Upper lobe of left lung (tissue), 6 donors: ENCODE data around the gene VEGFB. TPM values are rescaled to one million over a fixed set of nuclear protein-coding genes. Genes with fewer than 3 reads are reported as not detected.

Experiments used
- ATAC-seq, 2 donors: fragments of 200-7000 bp; cut with Tn5 transposase; one replicate each; pipeline ENCODE4 v1.9.1; 2022; ENCODE audit warnings: mild to moderate bottlenecking in 2 of 2, moderate library complexity in 2 of 2; ENCODE audit not compliant: low FRiP score in 2 of 2
- DNase-seq, 2 donors: peaks; one replicate each; pipeline ENCODE4 v3.0.0-alpha.2; 2019 to 2020
- H3K27ac ChIP-seq, 4 donors: fragments of 200-600 bp; sonication (generic); one replicate each; pipeline ENCODE4 v1.5.1; 2016 to 2019
- H3K27me3 ChIP-seq, 4 donors: fragments of 200-600 bp; sonication (generic); one replicate each; pipeline ENCODE4 v1.5.1; 2017 to 2019
- H3K36me3 ChIP-seq, 4 donors: fragments of 200-600 bp; sonication (generic); one replicate each; pipeline ENCODE4 v1.5.1; 2016 to 2019
- H3K4me1 ChIP-seq, 4 donors: fragments of 200-600 bp; sonication (generic); one replicate each; pipeline ENCODE4 v1.5.1; 2018 to 2019
- H3K4me3 ChIP-seq, 4 donors: fragments of 200-600 bp; sonication (generic); one replicate each; pipeline ENCODE4 v1.5.1; 2017 to 2019; ENCODE audit warnings: mild to moderate bottlenecking in 2 of 4, moderate library complexity in 1 of 4
- H3K9me3 ChIP-seq, 4 donors: fragments of 200-600 bp; sonication (generic); one replicate each; pipeline ENCODE4 v1.5.1; 2018 to 2019
- EP300 ChIP-seq, 4 donors: sonication (generic); formaldehyde crosslinking; IDR thresholded peaks; one replicate each; pipeline ENCODE4 v1.5.1; 2017; ENCODE audit warnings: antibody characterized with exemption in 4 of 4, control low read depth in 2 of 4
- POLR2A ChIP-seq, 4 donors: fragments of 450-650 bp; IDR thresholded peaks; one replicate each; pipeline ENCODE4 v1.5.1; 2016 to 2017; ENCODE audit warnings: antibody characterized with exemption in 4 of 4, mild to moderate bottlenecking in 2 of 4
- POLR2AphosphoS5 ChIP-seq, 2 donors: sonication (generic); formaldehyde crosslinking; IDR thresholded peaks; one replicate each; pipeline ENCODE4 v1.5.1; 2017; ENCODE audit warnings: antibody characterized with exemption in 2 of 2
- WGBS, 2 donors: methylation state at CpG; one replicate each; pipeline ENCODE4 v1.1.5; 2017 to 2018; 5-methylcytosine and 5-hydroxymethylcytosine counted together
- total RNA-seq, 6 donors: library from RNA; depleted of rRNA in 4 of 6; stranded (reverse); fragments of >200 nt in 4 of 6; gene quantifications; one replicate each; pipeline versions ENCODE4 v1.1.0 to v1.2.1, GENCODE V29; 2016 to 2021
- TF ChIP-seq, protein P1 (sequence below), 6 experiments: fragments of 450-650 bp in 4 of 6; fragments of 200-600 bp in 2 of 6; sonication (generic) in 2 of 6; IDR thresholded peaks; one replicate each; pipeline ENCODE4 v1.5.1; 2016 to 2019; ENCODE audit warnings: antibody characterized with exemption in 6 of 6
- donor health status: DM: no; HTN: no; CAD: no; lungs with moderate emphysema.
- donor health status: DM: no; HTN: yes; CAD: no; lungs with severe emphysema.

The VEGFB gene
- total RNA-seq, 6 donors from 2014 or later: 25.1 to 171 (median 124) TPM

DNA sequence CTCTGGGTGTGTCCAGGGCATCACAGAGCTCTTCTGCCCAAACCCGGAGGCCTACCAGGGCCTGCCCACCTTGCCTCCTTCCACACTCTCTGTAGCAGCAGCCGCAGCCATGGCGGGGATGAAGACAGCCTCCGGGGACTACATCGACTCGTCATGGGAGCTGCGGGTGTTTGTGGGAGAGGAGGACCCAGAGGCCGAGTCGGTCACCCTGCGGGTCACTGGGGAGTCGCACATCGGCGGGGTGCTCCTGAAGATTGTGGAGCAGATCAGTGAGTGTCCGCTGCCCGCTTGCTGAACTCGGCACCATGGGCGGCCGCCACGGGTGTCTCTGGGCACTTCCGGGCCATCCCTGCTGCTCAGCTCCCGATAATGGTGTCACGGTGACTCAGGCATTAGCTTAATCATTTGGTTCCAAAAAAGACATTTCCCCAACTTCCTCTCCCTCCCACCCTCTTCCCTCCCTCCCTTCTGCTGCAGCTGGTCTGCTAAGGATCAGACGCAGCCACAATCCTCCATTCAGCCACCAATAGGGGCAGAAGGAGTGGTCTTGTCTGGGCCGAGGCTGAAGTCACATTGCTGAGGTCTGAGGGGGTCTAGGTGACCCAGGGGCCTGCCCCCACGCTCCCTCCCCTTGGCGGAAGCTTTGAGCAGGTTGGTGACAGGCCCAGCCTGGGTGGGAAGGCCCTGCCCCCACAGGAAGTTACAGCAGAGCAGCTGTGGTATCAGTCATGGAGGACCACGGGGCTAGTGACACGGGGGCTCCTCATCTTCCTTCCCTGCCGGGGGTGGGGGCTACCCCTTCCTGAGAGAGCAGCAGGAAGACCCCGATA lies 26.9 kb upstream of the VEGFB start:
- peak overlapping the region; percentile 37 to 62 (median 50) for H3K4me3 ChIP-seq
- DNase-seq: peak; percentile 80 to 87
- TF ChIP-seq POLR2AphosphoS5 (IDR thresholded peaks at IDR 0.05): peak; percentile 63 to 70
- no peak for TF ChIP-seq EP300 (IDR thresholded peaks at IDR 0.05)
- TF ChIP-seq, protein P1, sequence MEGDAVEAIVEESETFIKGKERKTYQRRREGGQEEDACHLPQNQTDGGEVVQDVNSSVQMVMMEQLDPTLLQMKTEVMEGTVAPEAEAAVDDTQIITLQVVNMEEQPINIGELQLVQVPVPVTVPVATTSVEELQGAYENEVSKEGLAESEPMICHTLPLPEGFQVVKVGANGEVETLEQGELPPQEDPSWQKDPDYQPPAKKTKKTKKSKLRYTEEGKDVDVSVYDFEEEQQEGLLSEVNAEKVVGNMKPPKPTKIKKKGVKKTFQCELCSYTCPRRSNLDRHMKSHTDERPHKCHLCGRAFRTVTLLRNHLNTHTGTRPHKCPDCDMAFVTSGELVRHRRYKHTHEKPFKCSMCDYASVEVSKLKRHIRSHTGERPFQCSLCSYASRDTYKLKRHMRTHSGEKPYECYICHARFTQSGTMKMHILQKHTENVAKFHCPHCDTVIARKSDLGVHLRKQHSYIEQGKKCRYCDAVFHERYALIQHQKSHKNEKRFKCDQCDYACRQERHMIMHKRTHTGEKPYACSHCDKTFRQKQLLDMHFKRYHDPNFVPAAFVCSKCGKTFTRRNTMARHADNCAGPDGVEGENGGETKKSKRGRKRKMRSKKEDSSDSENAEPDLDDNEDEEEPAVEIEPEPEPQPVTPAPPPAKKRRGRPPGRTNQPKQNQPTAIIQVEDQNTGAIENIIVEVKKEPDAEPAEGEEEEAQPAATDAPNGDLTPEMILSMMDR (IDR thresholded peaks at IDR 0.05): no peak
- TF ChIP-seq POLR2A (IDR thresholded peaks at IDR 0.05): peak in 2 of 4 donors; percentile 32 to 75

DNA sequence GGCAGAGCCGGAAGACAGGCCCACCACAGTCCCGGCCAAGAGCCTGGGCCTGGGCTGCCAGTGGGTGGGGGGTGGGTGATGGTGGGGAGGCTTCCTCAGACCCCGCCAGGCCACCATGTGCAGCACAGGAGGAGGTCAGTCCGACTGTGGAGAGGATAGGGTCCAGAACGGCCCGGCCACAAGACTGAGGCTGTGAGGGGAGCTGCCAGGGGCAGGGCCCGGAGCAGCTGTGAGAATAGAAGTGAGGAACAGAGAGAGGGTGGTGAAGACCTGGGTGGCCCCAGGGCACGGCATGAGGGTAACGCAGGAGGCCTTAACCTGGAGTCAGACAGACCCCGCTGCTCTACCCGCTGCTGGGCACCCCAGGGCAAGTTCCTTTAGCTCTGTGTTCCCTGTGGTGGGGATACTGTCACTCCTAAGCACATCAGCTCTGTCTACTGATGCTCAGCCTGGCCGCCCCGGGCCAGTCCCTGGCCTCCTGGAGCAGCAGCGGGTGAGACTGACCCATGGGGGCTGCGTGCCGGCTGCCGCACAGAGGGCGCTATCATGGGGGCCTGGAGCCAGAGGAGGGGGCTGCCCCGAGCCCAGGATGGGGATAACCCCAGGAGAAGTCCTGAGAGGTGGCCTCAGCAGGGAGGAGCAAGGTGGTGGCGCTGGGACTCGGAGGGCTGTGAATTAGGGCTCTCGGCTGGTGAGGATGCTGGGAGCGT lies 26.1 kb upstream of the VEGFB start:
- peaks cover 4 to 38% (median 29%) of the 10 kb centered on the region in 4 donors for H3K36me3 ChIP-seq

More for the DNA sequence above, 26.9 kb upstream of the VEGFB start:
- peak; percentile 64 to 82 for ATAC-seq
- 26 to 34% methylated on average over 18 to 21 of the region's 30 CpGs for WGBS, 2 donors
- H3K4me1 ChIP-seq: peaks cover 24 to 47% (median 36%) of the 10 kb centered on the region in 4 donors
- H3K27ac ChIP-seq: peak overlapping the region; percentile 86 to 94 (median 90)
- H3K27me3 ChIP-seq: no peaks in the 10 kb centered on the region
- peaks cover 9 to 46% (median 37%) of the 10 kb centered on the region in 4 donors for H3K36me3 ChIP-seq
- no peaks in the 10 kb centered on the region for H3K9me3 ChIP-seq

DNA sequence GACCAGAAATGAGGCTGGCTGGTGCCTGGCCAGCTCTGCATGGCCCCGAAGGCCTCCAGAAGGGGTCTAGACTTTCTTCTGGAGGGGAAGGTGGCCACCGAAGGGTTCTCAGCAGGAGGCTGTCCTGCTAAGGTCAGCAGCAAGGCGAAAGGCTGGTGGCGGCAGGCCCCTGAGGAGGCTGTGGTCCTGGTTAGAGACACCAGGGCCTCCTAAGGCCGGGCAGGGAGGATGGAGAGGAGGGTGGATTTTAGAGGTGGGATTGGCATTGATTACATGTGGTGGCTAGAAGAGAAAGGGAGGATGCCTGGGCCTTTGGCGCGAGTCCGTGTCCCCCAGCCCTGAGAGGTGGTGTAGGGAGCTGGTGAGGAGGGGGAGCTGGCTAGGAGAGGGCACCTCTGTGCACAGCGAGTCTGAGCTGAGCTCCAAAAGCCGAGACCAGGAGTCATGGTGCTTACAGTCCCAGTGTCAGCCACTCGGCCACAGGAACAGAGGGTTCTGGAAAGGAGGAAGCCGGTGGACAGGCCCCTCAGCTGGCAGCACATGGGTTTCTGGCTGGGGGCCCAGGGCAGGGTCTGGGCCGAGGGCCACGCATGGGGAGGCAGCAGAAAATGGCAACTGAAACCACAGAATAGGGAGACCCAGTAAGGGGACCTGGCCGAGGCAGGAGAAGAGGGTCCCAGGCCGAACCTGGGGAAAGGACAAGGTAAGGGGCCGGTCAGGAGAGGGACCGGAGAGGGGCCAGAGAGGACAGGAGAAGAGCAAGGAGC lies 25.4 kb upstream of the VEGFB start:
- ATAC-seq: no peak
- peak overlapping the region in 1 of 4 donors; percentile 62 for H3K4me3 ChIP-seq
- TF ChIP-seq POLR2A (IDR thresholded peaks at IDR 0.05): no peak
- TF ChIP-seq, protein P1 (IDR thresholded peaks at IDR 0.05): no peak
- 84 to 86% methylated on average over 16 to 18 of the region's 18 CpGs for WGBS, 2 donors
- H3K9me3 ChIP-seq: no peaks in the 10 kb centered on the region
- peak in 1 of 2 donors; percentile 59 for DNase-seq
- peak overlapping the region; percentile 86 to 94 (median 90) for H3K27ac ChIP-seq
- H3K4me1 ChIP-seq: peaks cover 24 to 46% (median 36%) of the 10 kb centered on the region in 4 donors
- H3K36me3 ChIP-seq: peaks cover 0 to 31% (median 22%) of the 10 kb centered on the region in 4 donors
- H3K27me3 ChIP-seq: no peaks in the 10 kb centered on the region

More for the DNA sequence above, 26.1 kb upstream of the VEGFB start:
- TF ChIP-seq POLR2AphosphoS5 (IDR thresholded peaks at IDR 0.05) (no peak), POLR2A (IDR thresholded peaks at IDR 0.05) (no peak), EP300 (IDR thresholded peaks at IDR 0.05) (no peak)
- TF ChIP-seq, protein P1 (IDR thresholded peaks at IDR 0.05): no peak
- peak overlapping the region; percentile 86 to 94 (median 90) for H3K27ac ChIP-seq
- peak in 1 of 2 donors; percentile 82 for DNase-seq
- H3K9me3 ChIP-seq: no peaks in the 10 kb centered on the region
- no peak for ATAC-seq
- H3K27me3 ChIP-seq: no peaks in the 10 kb centered on the region
- WGBS, 2 donors: 74 to 80% methylated on average over 4 to 23 of the region's 23 CpGs
- peak overlapping the region in 3 of 4 donors; percentile 47 to 62 (median 54) for H3K4me3 ChIP-seq
- H3K4me1 ChIP-seq: peaks cover 24 to 47% (median 36%) of the 10 kb centered on the region in 4 donors

DNA sequence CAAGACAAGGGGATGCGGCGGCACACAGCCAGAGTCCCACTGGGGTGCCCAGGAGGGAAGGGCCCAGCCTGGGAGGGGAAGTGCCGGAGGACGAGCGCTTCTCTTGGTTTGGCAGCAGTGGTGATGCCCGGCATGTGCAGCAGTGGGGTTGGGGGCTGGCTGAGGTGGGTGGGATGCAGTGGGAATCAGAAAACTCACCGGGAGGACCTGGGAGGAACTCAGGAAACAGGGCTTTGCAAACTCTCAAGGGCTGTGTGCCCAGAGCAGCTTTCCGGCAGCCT lies 24.9 kb upstream of the VEGFB start:
- DNase-seq (no peak), ATAC-seq (no peak)
- WGBS, 2 donors: 88 to 91% methylated on average over 7 to 8 of the region's 8 CpGs
- H3K27ac ChIP-seq: peak overlapping the region in 1 of 4 donors; percentile 86
- no peaks in the 10 kb centered on the region for H3K9me3 ChIP-seq
- peaks cover 20 to 41% (median 32%) of the 10 kb centered on the region in 4 donors for H3K4me1 ChIP-seq
- no peak for TF ChIP-seq POLR2AphosphoS5 (IDR thresholded peaks at IDR 0.05)
- no peak for TF ChIP-seq EP300 (IDR thresholded peaks at IDR 0.05)
- TF ChIP-seq, protein P1 (IDR thresholded peaks at IDR 0.05): no peak
- no peak for TF ChIP-seq POLR2A (IDR thresholded peaks at IDR 0.05)
- H3K4me3 ChIP-seq: no peak overlapping the region
- peaks cover 0 to 27% (median 18%) of the 10 kb centered on the region in 4 donors for H3K36me3 ChIP-seq
- no peaks in the 10 kb centered on the region for H3K27me3 ChIP-seq
